DND-41 (cell line): ENCODE results near the gene SMCO2.

ENCODE experiments used
- EZH2 ChIP-seq: IDR thresholded peaks from 3 replicates; pipeline ENCODE4 v1.6.1; 2012; ENCODE audit warnings: borderline replicate concordance, low read depth, mild to moderate bottlenecking, moderate library complexity, low read length, inconsistent platforms; ENCODE audit not compliant: severe bottlenecking
- TF ChIP-seq, protein P1 (sequence below): IDR thresholded peaks from 2 replicates; pipeline ENCODE4 v1.5.1; 2012; ENCODE audit warnings: borderline replicate concordance, low read length, moderate library complexity, mild to moderate bottlenecking; ENCODE audit not compliant: poor library complexity, severe bottlenecking; ENCODE audit errors: extremely low read depth

DNA sequence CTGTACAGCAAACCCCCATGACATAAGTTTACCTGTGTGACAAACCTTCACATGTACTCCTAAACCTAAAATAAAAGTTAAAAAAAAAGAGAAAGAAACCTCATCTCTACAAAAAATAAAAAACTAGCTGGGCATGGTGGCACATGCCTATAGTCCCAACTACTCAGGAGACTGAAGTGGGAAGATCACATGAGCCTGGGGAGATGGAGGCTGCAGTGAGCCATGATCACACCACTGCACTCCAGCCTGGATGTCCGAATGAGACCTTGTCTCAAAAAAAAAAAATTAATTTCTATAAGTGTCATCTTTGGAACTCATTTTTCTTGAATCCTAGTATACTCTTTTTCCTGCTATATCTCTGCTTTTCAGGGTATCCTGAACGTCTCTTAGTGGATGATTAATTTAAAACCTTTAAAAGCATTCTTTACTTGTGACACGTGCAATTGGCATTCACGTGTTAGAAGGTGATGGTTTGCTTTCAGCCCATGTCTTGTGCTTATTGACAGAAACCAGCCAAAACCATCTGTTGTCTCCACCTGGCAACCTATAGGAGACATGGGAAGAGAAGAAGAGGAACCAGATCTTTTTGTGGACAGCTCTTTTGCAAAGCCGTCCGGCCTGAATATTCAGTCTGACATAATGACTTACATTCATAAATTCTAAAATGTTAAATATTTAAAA lies 46.9 kb downstream of the SMCO2 start:
- TF ChIP-seq, protein P1, sequence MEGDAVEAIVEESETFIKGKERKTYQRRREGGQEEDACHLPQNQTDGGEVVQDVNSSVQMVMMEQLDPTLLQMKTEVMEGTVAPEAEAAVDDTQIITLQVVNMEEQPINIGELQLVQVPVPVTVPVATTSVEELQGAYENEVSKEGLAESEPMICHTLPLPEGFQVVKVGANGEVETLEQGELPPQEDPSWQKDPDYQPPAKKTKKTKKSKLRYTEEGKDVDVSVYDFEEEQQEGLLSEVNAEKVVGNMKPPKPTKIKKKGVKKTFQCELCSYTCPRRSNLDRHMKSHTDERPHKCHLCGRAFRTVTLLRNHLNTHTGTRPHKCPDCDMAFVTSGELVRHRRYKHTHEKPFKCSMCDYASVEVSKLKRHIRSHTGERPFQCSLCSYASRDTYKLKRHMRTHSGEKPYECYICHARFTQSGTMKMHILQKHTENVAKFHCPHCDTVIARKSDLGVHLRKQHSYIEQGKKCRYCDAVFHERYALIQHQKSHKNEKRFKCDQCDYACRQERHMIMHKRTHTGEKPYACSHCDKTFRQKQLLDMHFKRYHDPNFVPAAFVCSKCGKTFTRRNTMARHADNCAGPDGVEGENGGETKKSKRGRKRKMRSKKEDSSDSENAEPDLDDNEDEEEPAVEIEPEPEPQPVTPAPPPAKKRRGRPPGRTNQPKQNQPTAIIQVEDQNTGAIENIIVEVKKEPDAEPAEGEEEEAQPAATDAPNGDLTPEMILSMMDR = no peak
- no peak for TF ChIP-seq EZH2
